ENCODE data around the gene EMP1.
A peak's percentile ranks its signal among the peaks of the same experiment; 100 is the strongest.

DNA sequence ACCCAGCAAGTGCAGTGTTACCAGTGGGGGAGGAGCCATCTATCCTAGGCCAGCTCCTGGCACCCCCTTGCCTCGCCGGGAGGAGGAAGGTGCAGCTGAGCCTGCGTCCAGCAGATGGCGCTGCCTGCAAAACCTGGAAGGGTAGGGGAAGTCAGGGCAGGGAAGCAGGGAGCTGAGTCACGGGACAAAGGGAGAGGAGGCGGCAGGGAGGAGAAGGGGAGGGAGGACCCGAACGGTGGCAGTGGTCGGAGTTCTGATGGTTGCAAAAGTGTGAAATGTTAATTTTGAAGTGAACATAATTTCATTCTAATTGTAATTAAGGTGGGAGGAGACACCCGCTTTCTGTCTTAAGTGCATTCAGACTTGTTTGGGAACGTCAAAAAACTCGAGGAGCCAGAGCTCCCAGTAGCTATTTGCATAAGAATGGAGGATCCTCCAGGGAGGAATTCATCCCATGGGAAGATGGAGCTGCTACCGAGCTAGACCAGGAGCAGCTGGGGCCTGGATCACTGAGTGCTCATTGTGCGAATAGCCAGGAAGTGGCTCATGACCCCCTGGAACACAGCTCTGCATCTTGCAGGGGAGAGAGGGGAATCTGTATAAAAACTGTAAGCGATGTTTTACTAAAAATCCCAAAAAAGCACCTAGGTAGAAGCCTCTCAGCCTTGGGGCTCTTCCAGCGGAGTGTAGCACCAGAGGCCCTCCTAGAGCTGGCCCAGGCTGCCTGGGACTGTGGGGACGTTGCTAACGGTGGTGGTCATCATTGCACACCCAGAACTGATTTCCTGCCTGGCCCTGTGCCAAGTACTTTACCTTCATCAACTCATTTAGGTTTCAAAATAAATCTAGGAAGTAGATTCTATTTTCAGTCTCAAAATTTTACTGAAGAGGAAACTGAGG, 59.5 kb downstream of the EMP1 start:
- TF ChIP-seq, protein P1, sequence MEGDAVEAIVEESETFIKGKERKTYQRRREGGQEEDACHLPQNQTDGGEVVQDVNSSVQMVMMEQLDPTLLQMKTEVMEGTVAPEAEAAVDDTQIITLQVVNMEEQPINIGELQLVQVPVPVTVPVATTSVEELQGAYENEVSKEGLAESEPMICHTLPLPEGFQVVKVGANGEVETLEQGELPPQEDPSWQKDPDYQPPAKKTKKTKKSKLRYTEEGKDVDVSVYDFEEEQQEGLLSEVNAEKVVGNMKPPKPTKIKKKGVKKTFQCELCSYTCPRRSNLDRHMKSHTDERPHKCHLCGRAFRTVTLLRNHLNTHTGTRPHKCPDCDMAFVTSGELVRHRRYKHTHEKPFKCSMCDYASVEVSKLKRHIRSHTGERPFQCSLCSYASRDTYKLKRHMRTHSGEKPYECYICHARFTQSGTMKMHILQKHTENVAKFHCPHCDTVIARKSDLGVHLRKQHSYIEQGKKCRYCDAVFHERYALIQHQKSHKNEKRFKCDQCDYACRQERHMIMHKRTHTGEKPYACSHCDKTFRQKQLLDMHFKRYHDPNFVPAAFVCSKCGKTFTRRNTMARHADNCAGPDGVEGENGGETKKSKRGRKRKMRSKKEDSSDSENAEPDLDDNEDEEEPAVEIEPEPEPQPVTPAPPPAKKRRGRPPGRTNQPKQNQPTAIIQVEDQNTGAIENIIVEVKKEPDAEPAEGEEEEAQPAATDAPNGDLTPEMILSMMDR (IDR thresholded peaks at IDR 0.05), result peak; percentile 92 to 98 (median 95)
- no peak for TF ChIP-seq POLR2A (IDR thresholded peaks at IDR 0.05)
- TF ChIP-seq EP300 (IDR thresholded peaks at IDR 0.05), result peak; percentile 16 to 60

Measured in tibial nerve (tissue), 4 donors.